ENCODE results near the gene FAM200C.
A peak's percentile ranks its signal among the peaks of the same experiment; 100 is the strongest.

Gene FAM200C

DNA sequence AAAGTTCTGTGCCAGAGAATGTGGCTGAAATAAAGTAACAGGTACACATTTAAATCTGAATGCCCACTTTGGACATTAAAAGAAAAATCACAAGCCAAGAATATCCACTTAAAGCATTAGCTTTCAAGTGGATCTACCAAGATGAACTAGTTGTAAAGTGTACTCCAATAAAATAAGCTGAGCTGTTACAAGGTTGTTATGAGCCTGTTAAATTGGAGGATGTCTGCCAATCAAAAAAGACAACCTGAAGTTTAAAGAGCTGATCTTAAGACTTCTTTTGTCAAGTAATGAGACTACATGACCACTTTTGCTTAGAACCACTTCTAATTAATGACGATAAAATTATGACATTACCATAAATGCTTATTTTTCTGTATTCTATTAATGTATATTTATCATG is 2.4 kb downstream of the FAM200C start:
- Histone ChIP-seq H3K9ac (ENCODE audit: low read length) (no peak overlapping the region), H3K4ac (ENCODE audit: low read depth, low read length) (no peak overlapping the region), H4K8ac (ENCODE audit: low read depth, low read length) (no peak overlapping the region), H3K79me1 (ENCODE audit: low read length) (peaks cover 6% of the 10 kb centered on the region), H3K23ac (ENCODE audit: low read length) (no peak overlapping the region), H4K12ac (ENCODE audit: low read depth, low read length) (no peak overlapping the region), H2BK5ac (ENCODE audit: low read depth, low read length, poor library complexity) (no peak overlapping the region), H3K14ac (ENCODE audit: low read length) (no peak overlapping the region), H3K79me2 (ENCODE audit: control insufficient read depth, insufficient read depth, low read length, poor library complexity) (peaks cover 4% of the 10 kb centered on the region), H2AK5ac (ENCODE audit: low read length) (no peak overlapping the region), H2AFZ (ENCODE audit: insufficient read depth, low read length, poor library complexity) (no peak overlapping the region), H3K36me3 (ENCODE audit: control insufficient read depth in 1 of 2, insufficient read depth in 2 of 2, low read length in 2 of 2) (peaks cover 2 to 4% of the 10 kb centered on the region in 2 experiments), H3K4me3 (ENCODE audit: low read depth, low read length) (no peak overlapping the region), H4K91ac (ENCODE audit: low read depth, low read length) (no peak overlapping the region), H3K4me1 (ENCODE audit: control insufficient read depth in 1 of 2, insufficient read depth in 2 of 2, low read length in 2 of 2) (no peaks in the 10 kb centered on the region), H3K18ac (ENCODE audit: low read length) (no peak overlapping the region), H3K27me3 (ENCODE audit: insufficient read depth, low read length) (no peaks in the 10 kb centered on the region), H3K4me2 (ENCODE audit: low read length) (no peak overlapping the region), H3K27ac (ENCODE audit: low read depth, low read length) (no peak overlapping the region), H2BK120ac (ENCODE audit: insufficient read depth, low read length, poor library complexity) (no peak overlapping the region), H3K9me3 (ENCODE audit: insufficient read depth, low read depth, low read length) (no peaks in the 10 kb centered on the region), H2BK12ac (ENCODE audit: low read length) (no peak overlapping the region)
- WGBS (ENCODE audit: extremely low coverage, insufficient coverage, insufficient read length), result no CpG with 5 or more reads among the region's 1 CpG
- DNase-seq, result no peak

DNA sequence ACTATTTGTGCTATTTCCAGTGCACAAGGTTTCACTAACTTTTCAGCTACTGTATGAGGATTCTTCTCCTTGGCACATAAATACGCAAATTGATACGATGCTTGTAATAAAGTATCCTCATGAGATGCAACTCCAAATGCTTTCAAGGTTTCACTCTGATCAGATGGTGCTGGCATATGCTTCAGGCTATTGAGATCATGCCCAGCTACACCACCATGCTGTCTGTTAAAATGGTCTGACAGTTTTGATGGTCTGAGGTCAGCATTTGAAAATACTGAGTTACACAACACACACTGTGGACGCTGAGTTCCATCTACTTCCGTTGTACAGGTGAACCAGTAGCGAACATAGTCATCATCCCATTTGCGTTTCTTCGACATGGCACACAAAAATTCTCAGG is 4.7 kb downstream of the FAM200C start:
- no peak overlapping the region for H3K18ac ChIP-seq (ENCODE audit: low read length)
- H2BK120ac ChIP-seq (ENCODE audit: insufficient read depth, low read length, poor library complexity), result no peak overlapping the region
- H3K4me3 ChIP-seq (ENCODE audit: low read depth, low read length), result no peak overlapping the region
- H3K4me2 ChIP-seq (ENCODE audit: low read length), result no peak overlapping the region
- H4K91ac ChIP-seq (ENCODE audit: low read depth, low read length), result no peak overlapping the region
- no peak overlapping the region for H3K23ac ChIP-seq (ENCODE audit: low read length)
- no peak overlapping the region for H2BK5ac ChIP-seq (ENCODE audit: low read depth, low read length, poor library complexity)
- no peaks in the 10 kb centered on the region for H3K27me3 ChIP-seq (ENCODE audit: insufficient read depth, low read length)
- H3K79me2 ChIP-seq (ENCODE audit: control insufficient read depth, insufficient read depth, low read length, poor library complexity), result peaks cover 4% of the 10 kb centered on the region
- no peak overlapping the region for H3K9ac ChIP-seq (ENCODE audit: low read length)
- no peak for DNase-seq
- no peak overlapping the region for H3K4ac ChIP-seq (ENCODE audit: low read depth, low read length)
- H3K79me1 ChIP-seq (ENCODE audit: low read length), result peaks cover 4% of the 10 kb centered on the region
- peaks cover 2 to 4% of the 10 kb centered on the region in 2 experiments for H3K36me3 ChIP-seq (ENCODE audit: control insufficient read depth in 1 of 2, insufficient read depth in 2 of 2, low read length in 2 of 2)
- no peak overlapping the region for H4K12ac ChIP-seq (ENCODE audit: low read depth, low read length)
- no peaks in the 10 kb centered on the region for H3K9me3 ChIP-seq (ENCODE audit: insufficient read depth, low read depth, low read length)
- no CpG with 5 or more reads among the region's 7 CpGs for WGBS (ENCODE audit: extremely low coverage, insufficient coverage, insufficient read length)
- no peak overlapping the region for H2AFZ ChIP-seq (ENCODE audit: insufficient read depth, low read length, poor library complexity)
- no peaks in the 10 kb centered on the region for H3K4me1 ChIP-seq (ENCODE audit: control insufficient read depth in 1 of 2, insufficient read depth in 2 of 2, low read length in 2 of 2)
- no peak overlapping the region for H2BK12ac ChIP-seq (ENCODE audit: low read length)
- no peak overlapping the region for H2AK5ac ChIP-seq (ENCODE audit: low read length)
- H4K8ac ChIP-seq (ENCODE audit: low read depth, low read length), result no peak overlapping the region
- H3K27ac ChIP-seq (ENCODE audit: low read depth, low read length), result no peak overlapping the region
- H3K14ac ChIP-seq (ENCODE audit: low read length), result no peak overlapping the region

- Histone ChIP-seq H4K12ac (ENCODE audit: low read depth, low read length) (no peak overlapping the region), H3K18ac (ENCODE audit: low read length) (no peak overlapping the region), H4K91ac (ENCODE audit: low read depth, low read length) (no peak overlapping the region), H3K23ac (ENCODE audit: low read length) (no peak overlapping the region), H3K4me2 (ENCODE audit: low read length) (no peak overlapping the region), H3K27ac (ENCODE audit: low read depth, low read length) (no peak overlapping the region), H3K36me3 (ENCODE audit: control insufficient read depth in 1 of 2, insufficient read depth in 2 of 2, low read length in 2 of 2) (peaks cover 0 to 2% of the 10 kb centered on the region in 2 experiments), H3K79me2 (ENCODE audit: control insufficient read depth, insufficient read depth, low read length, poor library complexity) (no peaks in the 10 kb centered on the region), H2AK5ac (ENCODE audit: low read length) (no peak overlapping the region), H3K14ac (ENCODE audit: low read length) (no peak overlapping the region), H3K79me1 (ENCODE audit: low read length) (no peaks in the 10 kb centered on the region), H3K9ac (ENCODE audit: low read length) (no peak overlapping the region), H3K4me3 (ENCODE audit: low read depth, low read length) (no peak overlapping the region), H3K27me3 (ENCODE audit: insufficient read depth, low read length) (no peaks in the 10 kb centered on the region), H3K4me1 (ENCODE audit: control insufficient read depth in 1 of 2, insufficient read depth in 2 of 2, low read length in 2 of 2) (no peaks in the 10 kb centered on the region), H4K8ac (ENCODE audit: low read depth, low read length) (no peak overlapping the region), H2BK12ac (ENCODE audit: low read length) (no peak overlapping the region), H2AFZ (ENCODE audit: insufficient read depth, low read length, poor library complexity) (no peak overlapping the region), H2BK5ac (ENCODE audit: low read depth, low read length, poor library complexity) (no peak overlapping the region), H3K9me3 (ENCODE audit: insufficient read depth, low read depth, low read length) (peaks cover 3% of the 10 kb centered on the region), H3K4ac (ENCODE audit: low read depth, low read length) (no peak overlapping the region), H2BK120ac (ENCODE audit: insufficient read depth, low read length, poor library complexity) (no peak overlapping the region)
- no CpG with 5 or more reads among the region's 8 CpGs for WGBS (ENCODE audit: extremely low coverage, insufficient coverage, insufficient read length)
- DNase-seq, result peak; percentile 3 to 69
Observed at GRCh38 chr5:160390787-160391696, 8.8 kb downstream of the FAM200C start.

DNA sequence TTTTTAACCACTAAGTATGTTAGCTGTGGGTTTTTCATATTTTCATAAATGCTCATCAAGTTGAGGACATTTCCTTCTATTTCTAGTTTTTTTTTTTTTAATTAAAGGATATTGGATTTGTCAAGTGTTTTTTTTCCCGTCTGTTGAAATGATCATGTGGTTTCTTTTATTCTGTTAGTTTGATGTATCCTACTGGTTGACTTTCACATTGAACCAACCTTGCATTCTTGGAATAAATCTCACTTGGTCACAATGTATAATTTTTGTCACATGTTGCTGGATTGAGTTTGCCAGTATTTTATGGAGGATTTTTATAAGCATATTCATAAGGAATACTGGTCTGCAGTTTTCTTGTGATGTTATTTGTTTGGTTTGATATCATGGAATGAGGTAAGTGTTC is 12.4 kb downstream of the FAM200C start:
- H2BK120ac ChIP-seq (ENCODE audit: insufficient read depth, low read length, poor library complexity), result no peak overlapping the region
- no peak for DNase-seq
- no CpG with 5 or more reads among the region's 1 CpG for whole genome bisulfite sequencing (ENCODE audit: extremely low coverage, insufficient coverage, insufficient read length)

More for the DNA sequence above, 12.4 kb downstream of the FAM200C start:
- Histone ChIP-seq H2AFZ (ENCODE audit: insufficient read depth, low read length, poor library complexity) (no peak overlapping the region), H3K4me1 (ENCODE audit: control insufficient read depth in 1 of 2, insufficient read depth in 2 of 2, low read length in 2 of 2) (no peaks in the 10 kb centered on the region), H3K36me3 (ENCODE audit: control insufficient read depth in 1 of 2, insufficient read depth in 2 of 2, low read length in 2 of 2) (peaks cover 0 to 2% of the 10 kb centered on the region in 2 experiments), H3K79me2 (ENCODE audit: control insufficient read depth, insufficient read depth, low read length, poor library complexity) (no peaks in the 10 kb centered on the region), H3K9ac (ENCODE audit: low read length) (no peak overlapping the region), H3K23ac (ENCODE audit: low read length) (no peak overlapping the region), H3K4ac (ENCODE audit: low read depth, low read length) (no peak overlapping the region), H3K14ac (ENCODE audit: low read length) (no peak overlapping the region), H3K4me3 (ENCODE audit: low read depth, low read length) (no peak overlapping the region), H3K18ac (ENCODE audit: low read length) (no peak overlapping the region), H3K27me3 (ENCODE audit: insufficient read depth, low read length) (no peaks in the 10 kb centered on the region), H4K8ac (ENCODE audit: low read depth, low read length) (no peak overlapping the region), H3K27ac (ENCODE audit: low read depth, low read length) (no peak overlapping the region), H3K9me3 (ENCODE audit: insufficient read depth, low read depth, low read length) (peaks cover 3% of the 10 kb centered on the region), H3K4me2 (ENCODE audit: low read length) (no peak overlapping the region), H4K12ac (ENCODE audit: low read depth, low read length) (no peak overlapping the region), H2BK12ac (ENCODE audit: low read length) (no peak overlapping the region), H4K91ac (ENCODE audit: low read depth, low read length) (no peak overlapping the region), H2AK5ac (ENCODE audit: low read length) (no peak overlapping the region), H2BK5ac (ENCODE audit: low read depth, low read length, poor library complexity) (no peak overlapping the region), H3K79me1 (ENCODE audit: low read length) (no peaks in the 10 kb centered on the region)

Data from trophoblast cell (in vitro differentiated cells and primary cell).